Heart left ventricle (tissue), 16 donors: ENCODE data around the gene C16orf95. TPM values are rescaled to one million over a fixed set of nuclear protein-coding genes. Genes with fewer than 3 reads are reported as not detected.

Experiments used
- ATAC-seq, 4 donors: fragments of 200-7000 bp; cut with Tn5 transposase; one replicate each; pipeline ENCODE4 v1.9.1; 2020 to 2022; ENCODE audit warnings: moderate library complexity in 4 of 4, mild to moderate bottlenecking in 3 of 4, moderate number of reproducible peaks in 1 of 4
- DNase-seq, 5 donors: peaks; one replicate each; pipeline ENCODE4 v3.0.0-alpha.2; 2020
- H3K27ac ChIP-seq, 12 donors: fragments of 200-600 bp; sonication (generic) in 4 of 12; one replicate each; pipeline versions ENCODE4 v1.5.0 to v1.8.0; 2016 to 2022; ENCODE audit warnings: mild to moderate bottlenecking in 2 of 12
- H3K27me3 ChIP-seq, 9 donors: fragments of 200-600 bp; sonication (generic) in 2 of 9; one replicate each; pipeline versions ENCODE4 v1.5.1 to v1.8.0; 2016 to 2022; ENCODE audit warnings: mild to moderate bottlenecking in 3 of 9
- H3K36me3 ChIP-seq, 9 donors: fragments of 200-600 bp; sonication (generic) in 2 of 9; one replicate each; pipeline versions ENCODE4 v1.5.0 to v1.8.0; 2018 to 2022; ENCODE audit warnings: mild to moderate bottlenecking in 2 of 9
- H3K4me1 ChIP-seq, 12 donors: fragments of 200-600 bp; sonication (generic) in 4 of 12; one replicate each; pipeline versions ENCODE4 v1.5.0 to v1.8.0; 2016 to 2022; ENCODE audit warnings: mild to moderate bottlenecking in 3 of 12
- H3K4me3 ChIP-seq, 12 donors: fragments of 200-600 bp; sonication (generic) in 4 of 12; one replicate each; pipeline versions ENCODE4 v1.5.0 to v1.8.0; 2017 to 2022; ENCODE audit warnings: mild to moderate bottlenecking in 9 of 12, moderate library complexity in 4 of 12
- H3K9me3 ChIP-seq, 12 donors: fragments of 200-600 bp; sonication (generic) in 4 of 12; one replicate each; pipeline versions ENCODE4 v1.5.0 to v1.8.0; 2016 to 2022; ENCODE audit warnings: mild to moderate bottlenecking in 1 of 12
- POLR2A ChIP-seq, 2 donors: fragments of 450-650 bp; IDR thresholded peaks; one replicate each; pipeline ENCODE4 v1.6.1; 2017; ENCODE audit warnings: antibody characterized with exemption in 2 of 2, mild to moderate bottlenecking in 2 of 2, moderate library complexity in 2 of 2
- WGBS, 4 donors: extraction: QIAGEN DNeasy Blood & Tissue Kit in 2 of 4; methylation state at CpG; one replicate each; pipeline versions ENCODE4 v1.1.5 to v1.1.7; 2013 to 2018; 5-methylcytosine and 5-hydroxymethylcytosine counted together
- intact Hi-C, 10 donors: fragments of 100-400 bp; cut with DNase I; formaldehyde crosslinking; loops; one replicate each; pipeline versions ENCODE4 v1.11.1 to v1.14.2; 2022
- polyA plus RNA-seq, 2 donors: library from polyadenylated mRNA; stranded (reverse); fragments of 200-250 nt; gene quantifications; one replicate each; pipeline ENCODE4 v1.2.3, GENCODE V29; 2013
- total RNA-seq, 9 donors: library from RNA; depleted of rRNA in 2 of 9; stranded (reverse); fragments of >200 nt in 2 of 9; fragmentation: NEBNext Ultra II Directional in 3 of 9; extraction: Animal tissue kit (Norgen Biotek cat#: 25700) in 3 of 9; gene quantifications; one replicate each; pipeline versions ENCODE4 v1.1.0 to v1.2.4, GENCODE V29; 2016 to 2023
- TF ChIP-seq, protein P1 (sequence below), 12 donors: fragments of 200-600 bp; sonication (generic) in 4 of 12; IDR thresholded peaks; one replicate each; pipeline versions ENCODE4 v1.5.0 to v1.8.0; 2018 to 2022; ENCODE audit warnings: antibody characterized with exemption in 12 of 12, mild to moderate bottlenecking in 5 of 12
- donor health status: ischemic (EF 13 %, LVEDD 7.1; RV severe dilation, severe dysfunction).
- donor health status: healthy with polysubstance abuse.
- donor health status: DM: no; HTN: yes; CAD: no.
- donor health status: DM: no; HTN: no; CAD: no.
- donor health status: ischemic (EF 25% LVEDD 6.9; RV normal size, moderate dysfunction).
- donor health status: ischemic (EF 25% LVEDD 5.7; RV mildly dilated, moderate dysfunction).
- donor health status: healthy.
- donor health status: DM: yes; HTN: yes; CAD: no.
- donor health status: ischemic (EF 35%, LVEDD 5.7; RV mildly dilated, moderate dysfunction).
- donor health status: nonischemic (EF 11% LVEDD 7.7; RV severe dilation, severe dysfunction).
- donor health status: DM: yes; HTN: yes; CAD: no.
- donor health status: PGD.
- donor health status: ischemic (EF 29% LVEDD 5.4; RV normal size, mild dysfunction).
- donor health status: nonischemic (EF 23%, LVEDD 6.1; RV moderate dilation, normal function).

Gene C16orf95
- total and polyA plus RNA-seq, 11 donors = 0.91 to 4.5 (median 3.1) TPM

DNA sequence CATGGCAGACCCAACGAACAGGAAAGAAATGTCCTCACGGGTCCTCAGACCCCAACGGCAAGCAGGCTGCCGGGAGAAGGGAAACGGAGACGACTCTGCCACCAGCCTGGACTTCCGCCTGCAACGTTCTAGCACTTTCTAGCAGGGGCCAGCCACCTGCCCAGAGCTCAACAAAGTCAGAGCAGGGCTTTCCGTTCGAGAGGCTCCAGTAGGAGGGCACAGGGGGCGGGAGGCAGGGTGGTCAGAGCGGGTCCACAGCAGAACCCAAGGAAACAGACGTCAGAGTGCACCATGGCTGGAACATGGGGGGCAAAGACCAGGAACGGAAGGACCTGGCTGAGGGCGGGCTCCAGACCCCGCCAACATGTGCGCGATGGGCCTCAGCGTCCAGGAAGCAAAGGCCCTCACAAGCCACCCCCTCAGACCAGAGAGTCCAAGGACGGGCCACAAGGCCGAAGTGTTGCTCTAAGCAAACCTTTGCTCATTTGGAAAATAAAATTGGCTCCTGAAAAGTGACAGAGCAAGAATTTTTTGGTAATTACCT lies 29.4 kb upstream of the C16orf95 start:
- H3K27ac ChIP-seq = no peak overlapping the region
- DNase-seq (no peak), ATAC-seq (no peak)
- no peaks in the 10 kb centered on the region for H3K27me3 ChIP-seq
- peaks cover 4 to 59% (median 45%) of the 10 kb centered on the region in 9 donors for H3K36me3 ChIP-seq
- WGBS, 4 donors = 93 to 95% (median 94%) methylated on average over 18 to 21 of the region's 21 CpGs
- intact Hi-C loops = no loop called here
- no peaks in the 10 kb centered on the region for H3K9me3 ChIP-seq
- TF ChIP-seq, protein P1, sequence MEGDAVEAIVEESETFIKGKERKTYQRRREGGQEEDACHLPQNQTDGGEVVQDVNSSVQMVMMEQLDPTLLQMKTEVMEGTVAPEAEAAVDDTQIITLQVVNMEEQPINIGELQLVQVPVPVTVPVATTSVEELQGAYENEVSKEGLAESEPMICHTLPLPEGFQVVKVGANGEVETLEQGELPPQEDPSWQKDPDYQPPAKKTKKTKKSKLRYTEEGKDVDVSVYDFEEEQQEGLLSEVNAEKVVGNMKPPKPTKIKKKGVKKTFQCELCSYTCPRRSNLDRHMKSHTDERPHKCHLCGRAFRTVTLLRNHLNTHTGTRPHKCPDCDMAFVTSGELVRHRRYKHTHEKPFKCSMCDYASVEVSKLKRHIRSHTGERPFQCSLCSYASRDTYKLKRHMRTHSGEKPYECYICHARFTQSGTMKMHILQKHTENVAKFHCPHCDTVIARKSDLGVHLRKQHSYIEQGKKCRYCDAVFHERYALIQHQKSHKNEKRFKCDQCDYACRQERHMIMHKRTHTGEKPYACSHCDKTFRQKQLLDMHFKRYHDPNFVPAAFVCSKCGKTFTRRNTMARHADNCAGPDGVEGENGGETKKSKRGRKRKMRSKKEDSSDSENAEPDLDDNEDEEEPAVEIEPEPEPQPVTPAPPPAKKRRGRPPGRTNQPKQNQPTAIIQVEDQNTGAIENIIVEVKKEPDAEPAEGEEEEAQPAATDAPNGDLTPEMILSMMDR (IDR thresholded peaks at IDR 0.05) = no peak
- no peak for TF ChIP-seq POLR2A (IDR thresholded peaks at IDR 0.05)
- no peak overlapping the region for H3K4me3 ChIP-seq
- H3K4me1 ChIP-seq = peaks cover 0 to 37% (median 16%) of the 10 kb centered on the region in 12 donors

DNA sequence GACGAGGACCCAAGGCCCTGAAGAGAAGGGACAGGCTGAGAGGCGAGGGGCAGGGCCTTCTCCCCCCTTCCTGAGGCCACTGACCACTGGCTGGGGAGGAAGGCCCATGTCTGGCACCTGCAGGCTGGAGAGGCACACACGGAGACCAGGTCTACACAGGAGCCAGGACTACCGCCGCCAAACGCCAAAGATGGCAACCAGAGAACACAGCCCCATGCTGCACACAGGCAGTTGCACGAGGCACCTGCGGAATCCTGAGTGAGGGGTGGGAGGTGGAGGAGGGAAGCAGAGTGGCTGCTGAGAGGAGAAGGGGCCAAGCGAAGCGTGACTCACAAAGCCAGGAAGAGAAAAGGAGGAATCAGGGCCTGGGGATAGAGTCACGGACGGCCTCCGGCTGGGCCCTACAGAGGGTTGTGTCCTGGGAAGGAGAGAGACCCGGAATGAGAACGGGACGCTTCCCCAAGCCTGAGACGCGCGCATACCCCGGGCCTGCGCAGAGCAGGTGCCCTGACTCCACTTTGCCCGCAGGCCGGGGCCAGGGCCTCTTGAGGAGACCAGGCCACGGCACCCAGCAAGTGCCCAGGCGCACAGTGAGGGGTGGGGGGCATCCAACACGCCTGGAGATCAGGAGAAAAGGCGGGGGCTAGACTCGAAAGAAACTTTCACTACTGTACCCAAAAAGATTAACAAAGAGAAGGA lies 28.7 kb upstream of the C16orf95 start:
- 91 to 95% (median 93%) methylated on average over 28 of the region's 28 CpGs for WGBS, 4 donors
- no peaks in the 10 kb centered on the region for H3K9me3 ChIP-seq
- H3K27ac ChIP-seq = peak overlapping the region in 10 of 12 donors; percentile 7 to 74 (median 56)
- peaks cover 0 to 29% (median 14%) of the 10 kb centered on the region in 12 donors for H3K4me1 ChIP-seq
- DNase-seq (no peak), ATAC-seq (no peak)
- H3K4me3 ChIP-seq = no peak overlapping the region
- intact Hi-C loops = loop anchor here in 1 of 10 donors (1.0 to 2.0 kb wide), 2 partner anchors 23 to 29 kb away; partner anchors contain the start of gene C16orf95
- peaks cover 4 to 65% (median 49%) of the 10 kb centered on the region in 9 donors for H3K36me3 ChIP-seq
- no peaks in the 10 kb centered on the region for H3K27me3 ChIP-seq
- no peak for TF ChIP-seq POLR2A (IDR thresholded peaks at IDR 0.05)
- TF ChIP-seq, protein P1 (IDR thresholded peaks at IDR 0.05) = no peak

DNA sequence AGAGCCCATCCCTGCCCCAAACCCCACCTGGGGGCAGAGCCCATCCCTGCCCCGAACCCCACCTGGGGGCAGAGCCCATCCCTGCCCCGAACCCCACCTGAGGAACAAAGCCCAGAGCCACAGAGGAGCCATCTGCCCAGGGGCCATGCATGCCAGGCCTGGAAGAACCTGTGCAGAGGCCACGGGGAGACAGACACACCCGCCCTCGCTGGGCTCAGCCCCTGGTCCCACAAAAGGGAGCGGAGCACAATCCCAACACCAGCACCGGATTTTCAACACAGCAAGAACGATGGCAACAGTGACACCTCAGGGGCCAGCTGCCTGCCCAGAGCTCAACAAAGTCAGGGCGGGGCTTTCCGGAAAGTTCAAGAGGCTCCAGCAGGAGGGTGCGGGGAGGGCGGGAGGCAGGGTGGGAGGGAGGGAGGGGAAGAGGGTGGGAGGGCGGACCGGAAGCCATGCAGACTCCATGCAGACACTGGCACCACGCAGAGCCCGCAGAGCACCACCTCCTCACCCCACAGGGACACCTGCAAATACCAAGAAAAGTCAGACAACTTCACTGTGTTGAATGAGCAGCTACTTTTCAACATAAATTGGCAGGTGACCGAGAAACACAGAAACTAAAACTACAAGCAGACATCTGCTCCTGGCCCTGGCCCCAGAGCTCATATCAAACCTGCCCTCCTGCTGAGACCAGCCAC lies 27.9 kb upstream of the C16orf95 start:
- DNase-seq (peak in 4 of 5 donors; percentile 39 to 56 (median 46)), ATAC-seq (peak in 3 of 4 donors; percentile 60 to 67 (median 60))
- Histone ChIP-seq H3K27ac (peak overlapping the region in 10 of 12 donors; percentile 22 to 74 (median 64)), H3K9me3 (no peaks in the 10 kb centered on the region), H3K27me3 (no peaks in the 10 kb centered on the region), H3K4me1 (peaks cover 0 to 23% (median 14%) of the 10 kb centered on the region in 12 donors), H3K36me3 (peaks cover 5 to 73% (median 57%) of the 10 kb centered on the region in 9 donors), H3K4me3 (peak overlapping the region in 3 of 12 donors; percentile 8 to 20 (median 13))
- intact Hi-C loops = loop anchor here in 1 of 10 donors (1.0 to 2.0 kb wide), 2 partner anchors 24 to 28 kb away; partner anchors contain the start of gene C16orf95
- no peak for TF ChIP-seq POLR2A (IDR thresholded peaks at IDR 0.05)
- TF ChIP-seq, protein P1 (IDR thresholded peaks at IDR 0.05) = no peak
- WGBS, 4 donors = 26 to 56% (median 47%) methylated on average over 5 to 17 of the region's 17 CpGs
